GM12878 (cell line): Measurements from ENCODE around the gene SLCO2A1. TPM values are rescaled to one million over a fixed set of nuclear protein-coding genes. Genes with fewer than 3 reads are reported as not detected.

Experiments
- ATAC-seq: fragments of 200-7000 bp; cut with Tn5 transposase; 3 replicates; pipeline ENCODE4 v1.9.1; 2020; ENCODE audit warnings: mild to moderate bottlenecking, moderate library complexity
- BruUV-seq: library from RNA; stranded (reverse); fragments of 400-500 nt; replicated peaks from 2 replicates; lab custom pipeline; 2021; lab: Mats Ljungman, UMichigan
- CTCF ChIA-PET: fragments of 300-600 bp; sonication (Branson Sonifier 250); formaldehyde crosslinking; extraction: SDS; loops from one replicate; lab custom pipeline; 2021; ENCODE audit warnings: inconsistent platforms; lab: Yijun Ruan, JAX
- POLR2A ChIA-PET: fragments of 350-600 bp; formaldehyde crosslinking; extraction: SDS; loops from one replicate; lab custom pipeline; 2021; ENCODE audit warnings: inconsistent platforms; lab: Charles Lee
- RAD21 ChIA-PET: fragments of 300-600 bp; sonication (Branson Sonifier 250); formaldehyde crosslinking; loops from one replicate; lab custom pipeline; 2023; ENCODE audit warnings: antibody characterized with exemption; ENCODE audit not compliant: unreplicated experiment; lab: Charles Lee
- SMC1A ChIA-PET: fragments of 300-600 bp; sonication (Branson Sonifier 250); formaldehyde crosslinking; loops from one replicate; lab custom pipeline; 2023; ENCODE audit not compliant: unreplicated experiment, uncharacterized antibody; lab: Charles Lee
- DNase-seq: peaks from one replicate; pipeline ENCODE4 v3.0.0-alpha.2; 2011; ENCODE audit warnings: low read depth, low spot score
- FAIRE-seq: peaks from 3 replicates; lab custom pipeline; 2011; peaks lifted over from hg19 to GRCh38; lab: Jason Lieb, UNC
- H2AFZ ChIP-seq: 2 replicates; pipeline ENCODE4 v1.6.0; 2011; ENCODE audit warnings: low read depth, low read length, control low read depth; ENCODE audit not compliant: control insufficient read depth
- H3K27ac ChIP-seq: 2 replicates; pipeline ENCODE4 v1.5.1; 2011; ENCODE audit warnings: control low read depth; ENCODE audit not compliant: control insufficient read depth, insufficient read depth
- H3K27me3 ChIP-seq, 2 experiments: replicated peaks in 1 of 2; 2 replicates each; pipeline versions ENCODE4 v1.6.0 to v1.6.1; 2011; ENCODE audit warnings: low read length in 1 of 2; ENCODE audit not compliant: control insufficient read depth in 2 of 2, insufficient read depth in 2 of 2
- H3K36me3 ChIP-seq, 2 experiments: 2 replicates each; pipeline ENCODE4 v1.5.1; 2011; ENCODE audit warnings: low read length in 1 of 2; ENCODE audit not compliant: control insufficient read depth in 2 of 2, insufficient read depth in 2 of 2
- H3K4me1 ChIP-seq: 2 replicates; pipeline ENCODE4 v1.6.1; 2011; ENCODE audit warnings: mild to moderate bottlenecking, low read length, moderate library complexity, mixed read lengths; ENCODE audit not compliant: control insufficient read depth, insufficient read depth
- H3K4me2 ChIP-seq: 2 replicates; pipeline ENCODE4 v1.6.0; 2011; ENCODE audit warnings: control low read depth; ENCODE audit not compliant: control insufficient read depth, insufficient read depth
- H3K4me3 ChIP-seq: fragments of 200-600 bp; sonication (generic); 2 replicates; pipeline ENCODE4 v1.5.1; 2016
- H3K79me2 ChIP-seq: 2 replicates; pipeline ENCODE4 v1.6.0; 2011; ENCODE audit warnings: low read length; ENCODE audit not compliant: control insufficient read depth, insufficient read depth
- H3K9ac ChIP-seq: 2 replicates; pipeline ENCODE4 v1.8.0; 2011; ENCODE audit warnings: low read length, control low read depth, mixed read lengths; ENCODE audit not compliant: control insufficient read depth, insufficient read depth
- H3K9me3 ChIP-seq: replicated peaks from 3 replicates; pipeline ENCODE4 v1.5.1; 2011; ENCODE audit warnings: mild to moderate bottlenecking, low read length; ENCODE audit not compliant: control insufficient read depth, insufficient read depth
- H4K20me1 ChIP-seq: 2 replicates; pipeline ENCODE4 v1.6.0; 2011; ENCODE audit not compliant: control insufficient read depth, insufficient read depth
- ASH2L ChIP-seq: fragments of 300-600, 200-600 bp; sonication (generic); IDR thresholded peaks from 2 replicates; pipeline ENCODE4 v1.6.1; 2017; ENCODE audit warnings: low read depth, mild to moderate bottlenecking, borderline replicate concordance
- CREM ChIP-seq: IDR thresholded peaks from 2 replicates; pipeline ENCODE4 v1.6.1; 2014; ENCODE audit warnings: antibody characterized with exemption, low read depth
- HDAC6 ChIP-seq: fragments of 200-600 bp; sonication (generic); IDR thresholded peaks from one replicate; pipeline ENCODE4 v1.8.0; 2017; ENCODE audit warnings: antibody characterized with exemption; ENCODE audit not compliant: unreplicated experiment
- KAT2A ChIP-seq: conservative IDR thresholded peaks from 2 replicates; pipeline ENCODE4 v1.6.1; 2011; ENCODE audit warnings: low read depth, low read length; ENCODE audit not compliant: control insufficient read depth
- NR2C1 ChIP-seq: fragments of 450-650 bp; IDR thresholded peaks from 2 replicates; pipeline ENCODE4 v1.6.1; 2017; ENCODE audit warnings: antibody characterized with exemption, mild to moderate bottlenecking, moderate library complexity
- RUNX3 ChIP-seq: IDR thresholded peaks from 2 replicates; pipeline ENCODE4 v1.6.1; 2012; ENCODE audit warnings: low read length, inconsistent platforms
- SRF ChIP-seq, 2 experiments: IDR thresholded peaks; 2 replicates each; pipeline ENCODE4 v1.6.1; 2011; ENCODE audit warnings: low read depth in 2 of 2, low read length in 2 of 2, mild to moderate bottlenecking in 1 of 2, moderate library complexity in 1 of 2
- ZNF217 ChIP-seq: fragments of 450-650 bp; IDR thresholded peaks from 2 replicates; pipeline ENCODE4 v1.6.1; 2017; ENCODE audit warnings: antibody characterized with exemption, mild to moderate bottlenecking
- WGBS: methylation state at CpG from one replicate; pipeline ENCODE4 v1.1.6; 2016; ENCODE audit warnings: low lambda C conversion rate; ENCODE audit not compliant: insufficient replicate concordance, insufficient coverage; ENCODE audit errors: missing lambda C conversion rate; 5-methylcytosine and 5-hydroxymethylcytosine counted together
- in situ Hi-C: fragments of 300-500 bp; cut with MboI; formaldehyde crosslinking; loops from 9 replicates; pipeline ENCODE4 v1.14.3; 2018; ENCODE audit warnings: mixed read lengths
- intact Hi-C: fragments of 100-400 bp; cut with micrococcal nuclease; formaldehyde crosslinking; loops from one replicate; pipeline ENCODE4 v1.14.2; 2022; ENCODE audit not compliant: unreplicated experiment
- polyA plus RNA-seq, 11 experiments: library from polyadenylated mRNA; depleted of rRNA in 4 of 11; unstranded in 6 of 11; stranded (reverse) in 5 of 11; fragments of >200 nt; fragmentation: Nextera tagmentation in 4 of 11; fragmentation: Illumina TruSeq in 1 of 11; extraction: Ambion mirVana in 4 of 11; extraction: Trizol in 1 of 11; gene quantifications; 1 replicate in 1 of 11; 2 replicates in 10 of 11; pipeline versions ENCODE4 v1.2.1 to v1.2.3, GENCODE V29; 2011 to 2016; ENCODE audit warnings: inconsistent platforms in 2 of 11, missing spikeins in 2 of 11, low read depth in 1 of 11
- total RNA-seq, 4 experiments: library from RNA; depleted of rRNA in 3 of 4; stranded (reverse); fragments of >200 nt in 3 of 4; fragmentation: Illumina TruSeq in 1 of 4; extraction: Trizol in 1 of 4; gene quantifications; 2 replicates each; pipeline versions ENCODE4 v1.2.1 to v1.2.3, GENCODE V29; 2013 to 2021
- TF ChIP-seq, protein P1 (sequence below): fragments of 450-650 bp; IDR thresholded peaks from 2 replicates; pipeline ENCODE4 v1.6.1; 2017; ENCODE audit warnings: low read depth, mild to moderate bottlenecking, moderate library complexity

SLCO2A1 gene
- total and polyA plus RNA-seq, 10 of the 15 experiments (the other 5 are each of a cell fraction or from before 2014, with no cell fraction given) = 0.05 TPM; not detected in 9

DNA sequence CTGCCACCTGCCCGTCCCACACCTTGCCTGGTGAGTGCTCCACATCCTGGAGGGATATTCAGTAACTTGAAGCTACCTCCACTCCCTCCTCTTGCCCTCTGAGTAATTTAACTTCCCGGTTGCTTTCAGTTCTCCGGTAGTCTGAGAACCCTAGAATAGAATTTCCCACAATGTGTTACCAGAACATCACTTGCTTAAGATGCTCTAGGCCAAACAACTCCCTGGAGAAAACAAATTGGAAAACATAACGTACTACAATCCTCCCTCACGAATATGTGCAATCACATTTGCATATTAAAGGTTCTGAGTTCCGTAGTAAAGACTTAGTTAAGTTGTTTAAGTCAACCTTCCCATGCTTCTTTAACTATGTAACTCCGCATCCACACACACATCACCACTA, 44.8 kb downstream of the SLCO2A1 start:
- peaks cover 0 to 4% of the 10 kb centered on the region in 2 experiments; a peak in 2 of 4 replicates for H3K27me3 ChIP-seq
- no peaks in the 10 kb centered on the region for H3K4me1 ChIP-seq
- 46% methylated on average over 6 of the region's 7 CpGs for WGBS
- TF ChIP-seq CREM = no peak
- no peak for TF ChIP-seq KAT2A
- no peak for TF ChIP-seq ZNF217
- TF ChIP-seq NR2C1 = no peak
- no peak for TF ChIP-seq ASH2L
- TF ChIP-seq RUNX3 = no peak
- TF ChIP-seq, protein P1, sequence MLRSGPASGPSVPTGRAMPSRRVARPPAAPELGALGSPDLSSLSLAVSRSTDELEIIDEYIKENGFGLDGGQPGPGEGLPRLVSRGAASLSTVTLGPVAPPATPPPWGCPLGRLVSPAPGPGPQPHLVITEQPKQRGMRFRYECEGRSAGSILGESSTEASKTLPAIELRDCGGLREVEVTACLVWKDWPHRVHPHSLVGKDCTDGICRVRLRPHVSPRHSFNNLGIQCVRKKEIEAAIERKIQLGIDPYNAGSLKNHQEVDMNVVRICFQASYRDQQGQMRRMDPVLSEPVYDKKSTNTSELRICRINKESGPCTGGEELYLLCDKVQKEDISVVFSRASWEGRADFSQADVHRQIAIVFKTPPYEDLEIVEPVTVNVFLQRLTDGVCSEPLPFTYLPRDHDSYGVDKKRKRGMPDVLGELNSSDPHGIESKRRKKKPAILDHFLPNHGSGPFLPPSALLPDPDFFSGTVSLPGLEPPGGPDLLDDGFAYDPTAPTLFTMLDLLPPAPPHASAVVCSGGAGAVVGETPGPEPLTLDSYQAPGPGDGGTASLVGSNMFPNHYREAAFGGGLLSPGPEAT = no peak
- no peak for TF ChIP-seq HDAC6
- TF ChIP-seq SRF (IDR thresholded peaks at IDR 0.05; ENCODE audit: low read depth in 2 of 2, low read length in 2 of 2) = no peak
- FAIRE-seq (no peak), ATAC-seq (no peak), DNase-seq (no peak)
- BruUV-seq = no TSS peak
- no peak overlapping the region for H2AFZ ChIP-seq
- SMC1A ChIA-PET = no interaction called here
- in situ Hi-C loops (no loop called here), intact Hi-C loops (no loop called here)
- no peak overlapping the region for H3K4me3 ChIP-seq
- no peaks in the 10 kb centered on the region for H3K36me3 ChIP-seq
- no peak overlapping the region for H3K9ac ChIP-seq
- CTCF ChIA-PET = no interaction called here
- RAD21 ChIA-PET = no interaction called here
- POLR2A ChIA-PET = no interaction called here
- no peaks in the 10 kb centered on the region for H3K79me2 ChIP-seq
- no peaks in the 10 kb centered on the region for H3K9me3 ChIP-seq
- no peak overlapping the region for H3K27ac ChIP-seq
- no peaks in the 10 kb centered on the region for H4K20me1 ChIP-seq
- H3K4me2 ChIP-seq = no peak overlapping the region
